CD4-positive, alpha-beta T cell treated with Interleukin-6 at 100 ng/mL for 8 hours (primary cell): ENCODE data around the gene WNT3A.
A peak's percentile ranks its signal among the peaks of the same experiment; 100 is the strongest.

Experiments used
- DNase-seq: peaks from one replicate; pipeline ENCODE4 v3.0.0-alpha.2; 2020; ENCODE audit warnings: mixed read lengths, low spot score

The WNT3A gene

DNA sequence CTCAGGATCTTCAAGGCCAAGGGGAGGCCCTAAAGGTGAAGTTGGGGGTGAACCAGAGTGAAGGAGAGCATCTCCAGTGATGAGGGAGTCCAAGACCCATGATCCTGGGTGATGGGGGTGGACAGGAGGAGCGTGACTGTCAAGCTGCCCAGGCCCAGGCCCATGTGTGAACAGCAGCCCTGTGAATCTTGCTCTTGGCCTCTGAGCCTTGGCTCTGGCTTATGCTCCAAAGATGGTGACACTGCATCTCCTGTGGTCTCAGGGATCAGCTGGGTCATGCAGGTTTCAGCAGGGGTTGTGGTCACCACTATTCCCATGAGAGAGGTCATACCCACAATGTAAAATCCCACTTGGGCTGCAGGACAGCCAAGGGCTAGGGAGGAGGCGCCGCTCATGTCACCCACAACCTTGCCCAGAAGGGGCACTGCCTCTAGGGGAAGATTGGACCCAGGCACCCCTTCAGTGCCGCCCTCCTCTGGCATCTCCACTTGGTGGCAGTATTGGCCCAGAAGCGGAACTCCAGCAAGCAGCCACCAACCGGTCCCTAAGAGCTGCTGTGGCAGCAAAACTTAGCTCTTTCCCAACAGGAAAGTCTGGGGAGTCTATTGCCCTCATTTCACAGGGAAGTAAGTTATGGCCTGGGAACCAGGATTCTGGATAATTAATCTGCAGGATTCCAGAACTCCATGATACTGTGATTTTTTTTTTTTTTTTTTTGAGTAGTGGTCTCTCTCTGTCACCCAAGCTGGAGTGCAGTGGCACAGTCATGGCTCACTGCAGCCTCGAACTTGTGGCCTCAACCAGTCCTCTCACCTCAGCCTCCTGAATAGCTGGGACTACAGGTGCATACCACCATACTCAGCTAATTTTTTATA, 7.5 kb upstream of the WNT3A start:
- peak; percentile 56 for DNase-seq

DNA sequence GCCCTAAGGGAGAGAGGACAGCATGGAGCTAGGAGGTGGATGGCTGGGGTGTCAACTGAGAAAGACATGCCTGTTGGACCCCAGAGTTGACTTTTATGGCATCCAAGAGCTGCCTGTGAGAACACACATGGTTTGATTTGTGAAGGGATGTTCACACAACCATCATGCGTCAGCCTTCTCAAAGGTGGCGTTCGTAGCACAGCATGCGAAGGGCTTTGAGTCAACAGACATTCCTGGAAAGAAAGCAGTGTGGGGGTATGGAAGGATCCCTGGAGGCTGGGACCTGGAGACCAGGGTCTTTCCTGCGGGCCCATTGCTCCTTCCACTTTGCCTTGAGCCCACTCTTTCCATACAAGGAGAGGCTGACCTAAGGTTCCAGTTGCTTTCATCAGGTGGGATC, 6.4 kb upstream of the WNT3A start:
- no peak for DNase-seq

DNA sequence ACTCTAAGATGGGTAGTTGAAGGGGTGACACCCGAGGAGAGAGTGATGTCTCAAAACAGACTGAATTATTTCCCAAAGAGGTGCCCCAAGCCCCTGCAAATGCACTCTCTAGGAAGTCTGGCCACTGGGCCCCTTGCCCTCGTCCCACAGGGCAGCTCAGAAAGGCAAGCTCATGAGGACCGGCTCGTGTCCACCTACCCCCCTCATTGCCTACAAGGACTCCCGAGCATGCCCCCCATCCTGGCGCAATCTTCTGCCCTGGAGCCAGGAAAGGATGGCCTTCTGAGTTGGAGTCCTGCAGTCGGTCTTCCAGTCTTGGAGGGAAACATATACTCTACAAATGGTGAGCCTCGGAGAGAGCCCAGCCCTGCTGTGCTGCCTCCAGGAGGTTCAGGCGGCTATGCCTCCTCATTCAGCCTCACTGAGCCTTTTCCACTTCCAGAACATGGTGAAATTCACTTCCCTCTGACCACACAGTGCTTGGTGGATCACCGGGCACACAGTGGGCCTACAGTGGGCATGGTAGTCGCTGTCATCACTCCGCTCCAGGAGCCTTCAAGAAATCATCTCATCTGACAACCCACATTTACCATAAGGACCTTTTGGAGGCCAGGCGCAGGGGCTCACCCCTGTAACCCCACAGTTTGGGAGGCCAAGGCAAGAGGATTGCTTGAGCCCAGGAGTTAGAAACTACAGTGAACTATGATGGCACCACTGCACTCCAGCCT, 5.8 kb upstream of the WNT3A start:
- DNase-seq: no peak

DNA sequence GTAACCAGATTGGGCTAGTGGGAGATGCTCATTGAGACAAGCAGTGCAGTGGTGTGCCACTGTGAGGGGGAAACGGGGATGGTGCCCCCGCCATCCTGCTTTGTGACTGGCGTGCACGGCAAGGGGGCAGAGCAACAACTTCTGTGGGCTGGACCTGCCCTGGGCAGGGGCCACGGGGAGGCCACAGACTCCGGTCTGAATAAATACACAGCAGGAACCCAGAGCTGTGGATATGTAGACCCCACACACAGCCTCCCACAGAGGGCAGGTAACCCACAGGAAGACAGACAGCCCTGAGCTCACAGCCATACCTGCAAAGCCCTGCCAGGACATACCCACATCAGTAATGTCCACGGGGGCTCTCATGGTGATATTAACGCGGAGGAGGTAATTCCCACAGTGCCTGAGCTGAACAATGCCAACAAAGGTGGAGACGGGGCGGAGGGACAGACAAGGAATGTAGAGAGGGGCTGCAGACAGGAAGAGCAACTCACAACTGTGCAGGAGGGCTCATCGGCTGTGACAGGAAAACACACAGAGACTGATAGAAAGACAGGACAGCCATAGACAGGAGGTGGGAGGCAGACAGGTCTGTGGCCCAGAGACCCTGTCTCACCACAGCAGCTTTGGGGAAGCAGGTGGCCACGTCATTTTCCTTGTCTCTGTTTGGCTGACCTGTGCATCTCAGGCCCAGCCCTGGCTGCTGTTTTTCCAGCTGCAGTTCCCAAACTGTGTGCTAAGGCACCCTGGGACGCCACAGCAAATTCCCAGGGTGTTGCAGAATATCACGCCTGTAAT, 4.9 kb upstream of the WNT3A start:
- DNase-seq: no peak

DNA sequence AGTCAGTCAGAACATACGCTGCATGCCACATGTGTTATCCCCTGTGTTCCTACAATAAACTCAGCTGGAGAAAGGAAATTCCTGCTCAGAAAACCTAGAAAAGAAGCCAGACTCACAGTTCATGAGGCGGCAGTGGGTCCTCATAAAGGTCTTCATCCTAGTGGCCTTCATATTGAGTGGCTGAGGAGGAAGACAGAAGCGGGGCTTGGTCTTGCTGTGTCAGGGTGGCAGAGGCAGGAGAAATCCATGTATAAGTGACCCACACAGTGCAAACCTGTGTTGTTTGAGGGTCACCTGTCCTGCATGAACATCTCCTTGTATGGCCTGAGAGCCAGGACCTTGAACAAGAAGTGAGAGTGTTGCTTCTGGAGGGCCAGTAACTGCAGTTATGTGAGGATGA, 4.0 kb upstream of the WNT3A start:
- no peak for DNase-seq

DNA sequence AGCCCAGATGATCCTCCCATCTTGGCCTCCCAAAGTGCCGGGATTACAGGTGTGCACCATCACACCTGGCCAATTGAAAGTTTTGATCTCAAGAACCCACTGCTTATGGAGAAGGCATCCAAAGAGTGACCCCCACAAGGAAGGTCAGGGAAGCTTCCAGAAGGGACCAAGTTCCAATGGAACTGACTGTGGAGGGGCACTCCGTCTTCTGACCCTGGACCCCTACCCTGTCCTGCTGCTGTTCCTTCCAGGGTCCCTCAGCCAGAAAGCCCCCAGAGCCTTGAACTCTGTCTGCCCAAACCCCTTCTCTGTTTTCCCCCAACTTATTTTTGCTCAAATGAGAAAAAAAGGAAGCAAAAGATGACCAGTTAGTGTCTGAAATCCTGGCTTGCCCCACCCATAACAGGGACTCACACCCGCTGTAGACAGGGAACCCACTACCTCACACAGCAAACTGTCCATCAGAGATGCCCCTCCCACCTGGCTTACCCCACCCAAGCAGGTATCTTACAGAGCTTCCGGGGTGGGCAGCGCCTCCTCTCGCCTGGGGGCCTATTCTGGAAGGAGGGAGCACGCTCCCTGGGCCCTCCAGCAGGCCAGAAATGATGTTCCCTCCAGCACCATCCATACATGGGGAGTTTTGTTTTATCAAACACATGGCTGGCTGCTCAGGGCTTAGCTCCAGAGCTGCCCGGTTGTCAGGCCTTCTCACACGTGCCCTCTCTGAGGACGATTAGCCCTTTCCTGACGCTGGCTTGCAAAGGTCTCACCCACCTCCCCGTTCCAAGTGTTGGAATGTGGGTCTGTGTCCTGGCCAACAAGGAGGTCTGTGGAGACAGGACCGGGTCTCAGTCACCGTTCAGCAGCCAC, 3.1 kb upstream of the WNT3A start:
- no peak for DNase-seq

DNA sequence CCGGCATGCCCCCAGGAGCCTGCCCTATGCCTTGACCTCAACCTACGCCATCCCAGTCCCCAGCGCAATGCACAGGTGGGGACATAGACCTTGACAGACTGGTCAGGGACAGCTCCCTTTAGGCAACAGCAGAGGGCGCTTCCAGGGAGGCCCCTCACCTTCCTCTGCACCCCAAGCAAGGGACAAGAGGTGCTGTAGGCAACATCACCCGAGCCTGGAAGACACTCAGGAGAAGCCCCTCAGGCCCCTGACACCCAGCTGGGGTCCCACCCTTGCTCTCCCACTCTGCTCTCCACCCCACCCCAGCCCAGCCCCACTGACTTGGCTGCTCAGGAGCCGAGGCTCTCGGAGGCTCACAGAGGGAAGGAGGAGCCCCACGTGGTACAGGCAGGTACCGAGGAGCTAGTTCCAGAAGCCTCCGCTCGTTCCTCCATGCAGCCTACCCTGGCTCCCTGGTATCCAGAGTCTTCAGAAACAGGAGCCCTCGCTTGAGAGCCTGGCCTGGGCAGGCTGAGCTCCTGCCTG, 2.4 kb upstream of the WNT3A start:
- no peak for DNase-seq

DNA sequence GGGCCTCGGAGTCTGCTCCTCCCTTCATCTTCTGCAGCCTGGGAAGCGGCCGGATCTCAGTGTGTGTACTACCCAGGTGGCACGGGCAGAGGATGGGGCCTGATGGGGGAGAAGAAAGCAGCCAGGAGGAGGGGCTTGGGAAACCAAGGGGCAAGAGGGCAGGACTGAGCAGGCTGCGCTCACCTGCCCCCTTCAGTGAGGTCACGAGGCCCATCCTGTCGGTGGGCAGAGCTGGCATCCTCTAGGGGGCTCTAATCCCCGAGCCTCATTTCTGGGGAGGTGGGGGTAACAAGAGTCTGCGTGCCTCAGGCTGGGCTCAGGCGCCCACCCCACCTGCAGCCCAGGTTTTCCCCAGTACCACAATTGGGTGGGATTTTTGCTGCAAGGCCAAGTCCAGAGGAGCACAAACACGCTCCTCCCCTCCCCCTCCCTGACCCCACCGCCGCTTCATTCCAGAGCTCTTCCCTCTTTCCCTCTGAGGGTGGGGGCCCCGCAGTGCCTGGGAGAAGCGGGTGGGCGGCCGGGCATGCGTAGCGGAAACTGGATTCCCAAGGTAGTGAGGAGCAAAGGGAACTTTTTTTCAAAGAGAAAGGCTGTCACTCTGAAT, 1.8 kb upstream of the WNT3A start:
- no peak for DNase-seq

DNA sequence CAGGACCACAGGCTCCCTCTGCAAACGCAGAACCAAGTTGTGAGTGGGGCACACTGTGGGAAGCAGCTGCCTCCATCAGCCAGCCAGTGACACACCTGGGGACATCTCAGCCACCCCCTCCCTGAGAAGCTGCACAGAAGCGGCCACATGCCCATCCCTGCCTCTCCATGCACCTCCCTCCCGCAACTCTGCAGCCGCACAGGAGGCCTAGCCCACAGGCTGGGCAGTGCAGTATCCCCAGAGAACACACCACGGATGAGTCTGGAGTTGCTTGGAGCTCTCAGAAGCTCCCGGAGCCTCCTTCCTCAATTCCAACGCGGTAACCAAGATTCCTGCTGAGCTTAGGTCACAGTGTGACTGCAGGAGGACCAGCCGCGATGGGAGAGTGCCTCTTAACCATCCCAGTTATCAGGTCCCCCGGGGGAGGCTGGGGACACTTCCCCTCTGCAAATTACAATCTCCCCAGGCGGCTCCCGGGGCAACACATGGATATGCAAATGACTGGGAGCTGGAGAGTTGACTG, 1.2 kb upstream of the WNT3A start:
- DNase-seq: no peak

DNA sequence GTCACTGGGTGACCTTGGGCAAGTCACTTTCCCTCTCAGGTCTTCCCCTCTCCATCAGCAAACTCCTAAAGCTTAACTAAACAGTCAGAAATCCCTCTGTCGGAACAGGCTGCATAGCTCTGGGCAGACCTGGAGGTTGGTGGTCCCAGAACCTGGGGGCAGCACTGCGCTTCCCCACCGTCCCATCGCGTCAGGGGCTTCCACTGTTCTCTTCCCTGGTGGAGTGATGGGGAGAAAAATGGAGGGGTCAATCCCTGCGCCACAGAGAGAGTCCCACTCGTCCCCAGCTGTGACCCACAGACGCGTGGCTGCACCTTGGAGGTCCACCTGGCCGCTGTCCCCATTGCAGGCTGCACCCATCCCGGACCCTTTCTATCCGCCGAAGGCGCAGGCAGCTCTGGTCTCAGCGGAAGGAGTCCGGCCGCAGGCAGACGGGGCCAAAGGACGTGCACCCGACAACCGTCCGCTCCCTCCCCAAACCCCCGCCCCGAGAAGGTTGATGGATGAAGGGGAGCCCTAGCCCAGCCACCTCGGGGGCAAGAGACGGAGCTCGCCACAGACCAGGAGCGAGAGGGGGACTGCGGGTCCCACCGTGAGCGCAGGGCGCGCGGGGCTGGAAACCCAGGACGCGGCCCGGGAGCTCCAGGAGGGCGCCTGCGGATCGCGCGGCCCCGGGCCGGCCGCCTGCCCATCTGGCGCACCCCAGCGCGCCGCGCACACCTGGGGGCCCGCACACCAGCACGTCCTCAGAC, 588 bp upstream of the WNT3A start:
- no peak for DNase-seq

DNA sequence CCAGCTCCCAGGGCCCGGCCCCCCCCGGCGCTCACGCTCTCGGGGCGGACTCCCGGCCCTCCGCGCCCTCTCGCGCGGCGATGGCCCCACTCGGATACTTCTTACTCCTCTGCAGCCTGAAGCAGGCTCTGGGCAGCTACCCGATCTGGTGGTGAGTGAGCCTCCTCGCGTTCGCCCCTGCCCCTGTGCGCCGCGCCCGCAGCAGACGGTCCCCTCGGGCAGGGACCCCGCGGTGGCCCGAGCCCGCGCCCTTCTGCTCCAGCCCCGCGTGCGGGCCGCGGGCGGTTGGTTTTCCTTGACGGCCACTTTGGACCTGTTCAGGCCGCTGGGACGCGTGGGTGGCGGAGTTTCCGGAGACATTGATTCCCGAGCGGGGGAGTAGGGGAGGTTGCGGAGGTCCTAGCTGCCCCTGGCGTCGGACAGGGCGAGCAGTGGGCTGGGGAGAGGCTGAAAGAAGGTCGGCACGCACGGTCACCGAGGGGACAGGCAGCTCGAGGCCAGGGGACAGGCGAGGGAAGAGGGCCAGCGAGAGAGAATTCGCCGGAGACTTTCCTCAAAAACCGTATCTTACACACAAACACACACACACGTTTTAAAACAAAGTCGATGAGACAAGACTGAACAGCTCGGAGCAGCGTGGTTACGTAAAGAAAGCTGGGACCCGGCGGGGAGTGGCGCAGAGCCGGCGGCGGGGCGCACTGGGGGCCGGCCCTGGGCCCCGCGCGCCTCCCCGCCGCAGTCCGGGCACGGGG, 427 bp downstream of the WNT3A start:
- DNase-seq: no peak

DNA sequence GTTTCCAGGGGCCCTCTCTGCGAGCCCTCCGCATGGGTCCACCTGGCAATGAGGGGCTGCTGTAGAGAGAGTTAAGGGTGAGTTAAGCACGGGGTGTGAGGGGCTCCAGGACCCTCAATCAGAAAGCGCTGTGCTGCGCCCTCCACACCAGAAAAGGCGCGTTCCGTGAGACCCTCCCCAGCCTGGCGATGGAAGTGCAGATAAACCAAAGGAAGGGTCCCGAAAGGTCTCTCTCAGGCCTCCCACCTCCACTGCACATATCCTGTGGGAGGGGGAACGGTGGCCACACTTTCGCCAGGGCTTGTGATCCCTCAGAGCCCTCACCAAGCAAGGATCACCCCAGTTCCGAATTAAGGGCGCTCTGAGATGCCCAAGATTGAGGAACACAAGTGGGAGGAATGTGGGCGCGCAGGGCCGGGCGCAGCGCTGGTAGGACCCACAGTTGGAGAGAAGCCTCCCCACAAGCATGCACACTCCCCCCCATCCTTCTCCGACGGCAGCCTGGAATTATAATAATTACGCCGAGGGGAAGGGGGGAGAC, 1.1 kb downstream of the WNT3A start:
- DNase-seq: no peak

DNA sequence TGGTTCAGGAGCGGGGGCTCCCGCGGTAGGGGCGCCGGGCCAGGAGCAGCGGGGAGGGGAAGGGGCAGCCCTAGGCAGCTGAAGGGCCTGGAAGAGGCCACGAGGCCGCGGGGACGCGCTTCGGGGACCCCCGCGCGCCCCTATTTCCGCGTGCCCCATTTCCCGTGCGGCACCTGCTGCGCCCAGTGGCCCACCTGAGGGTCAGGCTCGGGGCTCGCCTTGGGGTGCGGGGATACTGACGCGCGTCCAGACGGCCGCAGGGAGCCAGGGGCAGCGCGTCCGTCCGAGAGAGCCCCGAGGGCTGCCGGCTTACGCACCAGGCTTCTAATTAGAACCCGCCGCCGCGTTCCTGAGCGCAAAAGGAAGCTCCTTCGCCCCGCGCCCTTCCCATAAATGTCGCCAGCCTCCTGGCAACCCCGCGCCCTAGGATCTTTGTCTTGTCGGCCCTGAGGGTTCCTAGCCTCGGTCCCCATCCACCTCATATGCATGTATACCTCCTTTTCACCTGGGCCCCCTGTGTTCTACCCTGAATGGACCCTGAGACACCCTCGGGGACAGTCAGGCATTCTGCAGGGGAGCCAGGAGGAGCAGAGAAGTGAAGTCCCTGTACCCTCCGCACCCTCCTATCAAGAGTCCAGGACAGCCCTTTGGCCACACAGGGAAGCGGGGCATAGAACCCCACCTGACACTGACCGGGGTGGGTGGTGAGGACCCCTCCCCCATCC, 1.8 kb downstream of the WNT3A start:
- no peak for DNase-seq

DNA sequence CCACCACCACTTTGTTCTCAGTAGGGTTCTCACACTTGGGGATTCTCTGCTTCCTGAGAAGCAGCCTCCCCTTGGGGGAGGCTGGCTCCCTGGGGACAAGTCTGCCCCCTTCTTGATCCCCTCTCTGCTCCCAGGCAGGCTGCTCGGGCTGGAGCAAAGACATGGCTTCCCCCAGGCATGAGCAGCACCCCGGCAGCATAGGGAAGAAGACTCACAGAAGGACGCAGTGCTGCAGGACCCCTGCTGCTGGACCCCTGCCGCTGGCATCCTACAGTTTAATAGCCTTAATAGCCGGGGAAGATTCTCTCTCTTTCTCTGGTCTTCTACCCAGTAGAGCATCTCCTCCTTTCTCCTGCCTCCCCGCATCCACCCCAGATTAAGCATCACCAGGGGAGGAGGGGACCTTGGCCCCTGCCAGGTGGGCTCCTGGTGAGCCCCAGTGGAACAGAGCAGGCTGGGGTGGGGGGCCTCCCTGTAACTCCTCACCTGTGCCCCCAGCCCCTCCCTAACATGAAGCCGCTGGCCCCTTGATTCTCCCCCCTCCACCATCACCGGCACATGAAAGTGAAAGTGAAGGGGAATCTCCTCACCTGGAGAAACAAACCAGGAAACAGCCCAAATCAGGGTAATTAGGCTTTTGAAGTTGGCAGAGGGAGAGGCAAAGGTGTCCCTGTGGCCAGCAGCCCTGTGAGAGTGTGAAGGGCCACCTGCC, 2.5 kb downstream of the WNT3A start:
- no peak for DNase-seq

DNA sequence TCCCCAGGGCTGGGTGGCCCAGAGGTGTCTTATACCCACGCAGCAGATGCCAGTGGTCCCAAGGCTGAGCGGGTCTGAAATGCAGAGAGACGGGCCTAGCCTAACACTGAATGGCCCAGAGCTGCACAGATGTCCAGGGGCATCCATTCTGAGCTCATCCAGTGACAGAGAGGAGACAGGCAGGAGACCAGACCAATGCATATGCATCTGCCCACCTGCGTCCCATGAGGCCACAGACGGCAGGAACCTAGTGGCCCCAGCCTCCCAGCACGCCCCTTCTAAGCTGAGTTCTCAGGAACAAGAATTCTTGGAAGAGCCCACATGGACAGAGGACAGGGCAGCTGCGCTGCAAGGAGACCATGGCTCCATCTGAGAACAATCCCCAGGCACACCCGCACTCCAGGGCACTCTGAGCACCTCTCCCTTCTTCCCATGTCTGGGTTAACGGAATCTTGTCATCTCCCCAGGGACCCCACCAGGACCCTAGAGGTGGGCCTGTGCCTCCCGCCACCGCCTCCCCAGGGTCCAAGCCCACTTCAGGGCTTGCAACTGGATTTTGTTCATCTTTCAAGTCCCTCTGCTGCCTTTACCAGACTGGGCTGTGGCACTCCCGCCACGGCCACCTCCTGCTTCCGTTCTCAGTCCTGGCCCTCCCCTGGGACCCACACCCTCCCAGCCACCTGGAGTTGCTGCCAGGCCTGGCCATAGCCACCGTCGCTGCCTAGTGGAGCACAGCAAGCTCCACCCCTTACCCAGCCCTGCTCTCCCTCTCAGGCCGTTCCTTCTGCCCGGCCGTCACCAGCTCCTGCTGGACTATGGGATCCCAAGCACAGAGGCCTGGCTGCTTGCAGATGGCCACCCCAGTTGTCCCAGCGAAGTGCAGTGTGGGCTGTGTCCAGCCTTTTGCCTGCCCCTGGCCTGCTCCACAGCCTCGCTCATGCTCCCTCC, 3.3 kb downstream of the WNT3A start:
- DNase-seq: no peak

DNA sequence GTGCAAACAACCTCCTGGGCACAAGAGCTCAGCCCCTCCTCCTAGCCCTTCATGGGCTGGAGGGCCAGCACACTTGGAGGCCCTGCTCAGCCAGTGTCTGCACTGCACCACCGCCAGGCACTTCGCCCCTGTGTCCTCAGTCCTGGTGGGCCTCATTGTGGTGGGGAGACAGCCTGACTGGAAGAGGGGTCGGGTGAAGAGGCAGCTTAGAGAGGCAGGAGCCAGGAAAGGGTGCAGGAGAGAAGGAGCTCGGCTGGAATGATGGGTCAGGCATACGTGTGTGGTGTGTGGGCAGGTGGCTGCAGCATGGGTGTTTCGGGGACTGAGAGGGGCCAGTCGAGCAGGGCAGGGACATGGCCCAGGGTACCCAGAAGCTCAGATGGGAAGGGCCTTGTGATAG, 4.1 kb downstream of the WNT3A start:
- no peak for DNase-seq
